GM12878 (cell line): Measurements from ENCODE around the gene ATP1A3. TPM values are rescaled to one million over a fixed set of nuclear protein-coding genes. Genes with fewer than 3 reads are reported as not detected.

ENCODE experiments used
- ATAC-seq: fragments of 200-7000 bp; cut with Tn5 transposase; 3 replicates; pipeline ENCODE4 v1.9.1; 2020; ENCODE audit warnings: mild to moderate bottlenecking, moderate library complexity
- BruUV-seq: library from RNA; stranded (reverse); fragments of 400-500 nt; replicated peaks from 2 replicates; lab custom pipeline; 2021; lab: Mats Ljungman, UMichigan
- CTCF ChIA-PET: fragments of 300-600 bp; sonication (Branson Sonifier 250); formaldehyde crosslinking; extraction: SDS; loops from one replicate; lab custom pipeline; 2021; ENCODE audit warnings: inconsistent platforms; lab: Yijun Ruan, JAX
- POLR2A ChIA-PET: fragments of 350-600 bp; formaldehyde crosslinking; extraction: SDS; loops from one replicate; lab custom pipeline; 2021; ENCODE audit warnings: inconsistent platforms; lab: Charles Lee
- RAD21 ChIA-PET: fragments of 300-600 bp; sonication (Branson Sonifier 250); formaldehyde crosslinking; loops from one replicate; lab custom pipeline; 2023; ENCODE audit warnings: antibody characterized with exemption; ENCODE audit not compliant: unreplicated experiment; lab: Charles Lee
- SMC1A ChIA-PET: fragments of 300-600 bp; sonication (Branson Sonifier 250); formaldehyde crosslinking; loops from one replicate; lab custom pipeline; 2023; ENCODE audit not compliant: unreplicated experiment, uncharacterized antibody; lab: Charles Lee
- DNase-seq: peaks from one replicate; pipeline ENCODE4 v3.0.0-alpha.2; 2011; ENCODE audit warnings: low read depth, low spot score
- FAIRE-seq: peaks from 3 replicates; lab custom pipeline; 2011; peaks lifted over from hg19 to GRCh38; lab: Jason Lieb, UNC
- H2AFZ ChIP-seq: 2 replicates; pipeline ENCODE4 v1.6.0; 2011; ENCODE audit warnings: low read depth, low read length, control low read depth; ENCODE audit not compliant: control insufficient read depth
- H3K27ac ChIP-seq: 2 replicates; pipeline ENCODE4 v1.5.1; 2011; ENCODE audit warnings: control low read depth; ENCODE audit not compliant: control insufficient read depth, insufficient read depth
- H3K27me3 ChIP-seq, 2 experiments: replicated peaks in 1 of 2; 2 replicates each; pipeline versions ENCODE4 v1.6.0 to v1.6.1; 2011; ENCODE audit warnings: low read length in 1 of 2; ENCODE audit not compliant: control insufficient read depth in 2 of 2, insufficient read depth in 2 of 2
- H3K36me3 ChIP-seq, 2 experiments: 2 replicates each; pipeline ENCODE4 v1.5.1; 2011; ENCODE audit warnings: low read length in 1 of 2; ENCODE audit not compliant: control insufficient read depth in 2 of 2, insufficient read depth in 2 of 2
- H3K4me1 ChIP-seq: 2 replicates; pipeline ENCODE4 v1.6.1; 2011; ENCODE audit warnings: mild to moderate bottlenecking, low read length, moderate library complexity, mixed read lengths; ENCODE audit not compliant: control insufficient read depth, insufficient read depth
- H3K4me2 ChIP-seq: 2 replicates; pipeline ENCODE4 v1.6.0; 2011; ENCODE audit warnings: control low read depth; ENCODE audit not compliant: control insufficient read depth, insufficient read depth
- H3K4me3 ChIP-seq: fragments of 200-600 bp; sonication (generic); 2 replicates; pipeline ENCODE4 v1.5.1; 2016
- H3K79me2 ChIP-seq: 2 replicates; pipeline ENCODE4 v1.6.0; 2011; ENCODE audit warnings: low read length; ENCODE audit not compliant: control insufficient read depth, insufficient read depth
- H3K9ac ChIP-seq: 2 replicates; pipeline ENCODE4 v1.8.0; 2011; ENCODE audit warnings: low read length, control low read depth, mixed read lengths; ENCODE audit not compliant: control insufficient read depth, insufficient read depth
- H3K9me3 ChIP-seq: replicated peaks from 3 replicates; pipeline ENCODE4 v1.5.1; 2011; ENCODE audit warnings: mild to moderate bottlenecking, low read length; ENCODE audit not compliant: control insufficient read depth, insufficient read depth
- H4K20me1 ChIP-seq: 2 replicates; pipeline ENCODE4 v1.6.0; 2011; ENCODE audit not compliant: control insufficient read depth, insufficient read depth
- BHLHE40 ChIP-seq, 2 experiments: fragments of 450-650 bp in 1 of 2; IDR thresholded peaks; 2 replicates each; pipeline ENCODE4 v1.6.1; 2011 to 2017; ENCODE audit warnings: low read depth in 2 of 2, borderline replicate concordance in 1 of 2, improper control_type of control experiment in 1 of 2, low read length in 1 of 2, mild to moderate bottlenecking in 1 of 2
- CUX1 ChIP-seq: IDR thresholded peaks from 2 replicates; pipeline ENCODE4 v1.6.1; 2012; ENCODE audit warnings: improper control_type of control experiment, low read depth, low read length; ENCODE audit not compliant: insufficient replicate concordance
- E2F4 ChIP-seq: IDR thresholded peaks from 2 replicates; pipeline ENCODE4 v1.6.1; 2012; ENCODE audit warnings: low read depth, low read length, improper control_type of control experiment
- ESRRA ChIP-seq: IDR thresholded peaks from 2 replicates; pipeline ENCODE4 v1.6.1; 2012; ENCODE audit warnings: mild to moderate bottlenecking, low read length, improper control_type of control experiment
- FOXK2 ChIP-seq: fragments of 450-650 bp; IDR thresholded peaks from 2 replicates; pipeline ENCODE4 v1.6.1; 2017; ENCODE audit warnings: mild to moderate bottlenecking, moderate library complexity
- IRF4 ChIP-seq: IDR thresholded peaks from 2 replicates; pipeline ENCODE4 v1.6.1; 2011; ENCODE audit warnings: low read depth, low read length
- IRF5 ChIP-seq: fragments of 450-650 bp; IDR thresholded peaks from 2 replicates; pipeline ENCODE4 v1.6.1; 2017; ENCODE audit warnings: borderline replicate concordance
- JUNB ChIP-seq: IDR thresholded peaks from 2 replicates; pipeline ENCODE4 v1.6.1; 2016; ENCODE audit warnings: antibody characterized with exemption, mild to moderate bottlenecking
- KDM1A ChIP-seq: fragments of 200-600 bp; sonication (generic); IDR thresholded peaks from 2 replicates; pipeline ENCODE4 v1.6.1; 2016; ENCODE audit warnings: borderline replicate concordance
- LARP7 ChIP-seq: fragments of 450-650 bp; IDR thresholded peaks from 2 replicates; pipeline ENCODE4 v1.6.1; 2017; ENCODE audit warnings: mild to moderate bottlenecking
- MEF2B ChIP-seq: fragments of 450-650 bp; IDR thresholded peaks from 2 replicates; pipeline ENCODE4 v1.6.1; 2018; ENCODE audit warnings: mild to moderate bottlenecking, moderate library complexity; ENCODE audit not compliant: partially characterized antibody, poor library complexity, severe bottlenecking
- NFXL1 ChIP-seq: fragments of 450-650 bp; IDR thresholded peaks from 2 replicates; pipeline ENCODE4 v1.6.1; 2017; ENCODE audit warnings: antibody characterized with exemption, mild to moderate bottlenecking, borderline replicate concordance
- NR2C2 ChIP-seq: IDR thresholded peaks from 2 replicates; pipeline ENCODE4 v1.6.1; 2011; ENCODE audit warnings: borderline replicate concordance, low read depth; ENCODE audit not compliant: control insufficient read depth, insufficient read length
- SIX5 ChIP-seq: IDR thresholded peaks from 2 replicates; pipeline ENCODE4 v1.6.1; 2011; ENCODE audit warnings: mild to moderate bottlenecking, low read depth, low read length, moderate library complexity; ENCODE audit not compliant: severe bottlenecking
- SPI1 ChIP-seq: IDR thresholded peaks from 2 replicates; pipeline ENCODE4 v1.6.1; 2011; ENCODE audit warnings: low read depth, mild to moderate bottlenecking, low read length, moderate library complexity, borderline replicate concordance; ENCODE audit not compliant: insufficient read depth
- SREBF1 ChIP-seq: IDR thresholded peaks from 2 replicates; pipeline ENCODE4 v1.6.1; 2012; ENCODE audit warnings: mild to moderate bottlenecking, low read length
- SRF ChIP-seq, 2 experiments: IDR thresholded peaks; 2 replicates each; pipeline ENCODE4 v1.6.1; 2011; ENCODE audit warnings: low read depth in 2 of 2, low read length in 2 of 2, mild to moderate bottlenecking in 1 of 2, moderate library complexity in 1 of 2
- TCF12 ChIP-seq: IDR thresholded peaks from 2 replicates; pipeline ENCODE4 v1.6.1; 2011; ENCODE audit warnings: low read depth, mild to moderate bottlenecking, low read length
- YBX1 ChIP-seq: fragments of 450-650 bp; IDR thresholded peaks from 2 replicates; pipeline ENCODE4 v1.6.1; 2016; ENCODE audit warnings: antibody characterized with exemption
- ZNF622 ChIP-seq: fragments of 450-650 bp; IDR thresholded peaks from 2 replicates; pipeline ENCODE4 v1.6.1; 2017; ENCODE audit warnings: mild to moderate bottlenecking, inconsistent platforms
- WGBS: methylation state at CpG from one replicate; pipeline ENCODE4 v1.1.6; 2016; ENCODE audit warnings: low lambda C conversion rate; ENCODE audit not compliant: insufficient replicate concordance, insufficient coverage; ENCODE audit errors: missing lambda C conversion rate; 5-methylcytosine and 5-hydroxymethylcytosine counted together
- in situ Hi-C: fragments of 300-500 bp; cut with MboI; formaldehyde crosslinking; loops from 9 replicates; pipeline ENCODE4 v1.14.3; 2018; ENCODE audit warnings: mixed read lengths
- intact Hi-C: fragments of 100-400 bp; cut with micrococcal nuclease; formaldehyde crosslinking; loops from one replicate; pipeline ENCODE4 v1.14.2; 2022; ENCODE audit not compliant: unreplicated experiment
- polyA plus RNA-seq, 11 experiments: library from polyadenylated mRNA; depleted of rRNA in 4 of 11; unstranded in 6 of 11; stranded (reverse) in 5 of 11; fragments of >200 nt; fragmentation: Nextera tagmentation in 4 of 11; fragmentation: Illumina TruSeq in 1 of 11; extraction: Ambion mirVana in 4 of 11; extraction: Trizol in 1 of 11; gene quantifications; 1 replicate in 1 of 11; 2 replicates in 10 of 11; pipeline versions ENCODE4 v1.2.1 to v1.2.3, GENCODE V29; 2011 to 2016; ENCODE audit warnings: inconsistent platforms in 2 of 11, missing spikeins in 2 of 11, low read depth in 1 of 11
- total RNA-seq, 4 experiments: library from RNA; depleted of rRNA in 3 of 4; stranded (reverse); fragments of >200 nt in 3 of 4; fragmentation: Illumina TruSeq in 1 of 4; extraction: Trizol in 1 of 4; gene quantifications; 2 replicates each; pipeline versions ENCODE4 v1.2.1 to v1.2.3, GENCODE V29; 2013 to 2021

The ATP1A3 gene
- total and polyA plus RNA-seq, 10 of the 15 experiments (the other 5 are each of a cell fraction or from before 2014, with no cell fraction given), result 0.17 to 0.86 (median 0.32) TPM; not detected in 2

- TF ChIP-seq NFXL1, result no peak
- TF ChIP-seq ESRRA, result no peak
- no peak for TF ChIP-seq E2F4
- TF ChIP-seq LARP7, result no peak
- no peak for TF ChIP-seq YBX1
- no peak for TF ChIP-seq TCF12
- no peak for TF ChIP-seq ZNF622
- no peak for TF ChIP-seq IRF5
- no peak for TF ChIP-seq SPI1
- no peak for TF ChIP-seq IRF4
- TF ChIP-seq SREBF1, result no peak
- no peak for TF ChIP-seq SRF (IDR thresholded peaks at IDR 0.05; ENCODE audit: low read depth in 2 of 2, low read length in 2 of 2)
- TF ChIP-seq NR2C2, result no peak
- TF ChIP-seq FOXK2, result no peak
- no peak for TF ChIP-seq BHLHE40 (IDR thresholded peaks at IDR 0.05; ENCODE audit: borderline replicate concordance in 1 of 2, low read depth in 2 of 2, low read length in 1 of 2)
- TF ChIP-seq JUNB, result no peak
- no peak for TF ChIP-seq KDM1A
- TF ChIP-seq MEF2B, result no peak
- no peak for TF ChIP-seq CUX1
- TF ChIP-seq SIX5, result no peak
- Histone ChIP-seq H3K4me2 (no peak overlapping the region), H3K4me1 (peaks cover 3% of the 10 kb centered on the region), H3K4me3 (no peak overlapping the region), H3K27me3 (peaks cover 3 to 21% of the 10 kb centered on the region in 2 experiments; a peak in 2 of 4 replicates), H3K36me3 (no peaks in the 10 kb centered on the region), H2AFZ (no peak overlapping the region), H3K27ac (no peak overlapping the region), H3K9me3 (no peaks in the 10 kb centered on the region), H4K20me1 (no peaks in the 10 kb centered on the region), H3K9ac (no peak overlapping the region), H3K79me2 (no peaks in the 10 kb centered on the region)
- in situ Hi-C loops, result no loop called here
- POLR2A ChIA-PET, result no interaction called here
- intact Hi-C loops, result no loop called here
- SMC1A ChIA-PET, result no interaction called here
- ATAC-seq (no peak), DNase-seq (no peak), FAIRE-seq (no peak)
- CTCF ChIA-PET, result no interaction called here
- no TSS peak for BruUV-seq
- 12% methylated on average over 13 of the region's 14 CpGs for WGBS
- RAD21 ChIA-PET, result no interaction called here
Measured at GRCh38 chr19:41997851-41998229, 3.8 kb upstream of the ATP1A3 start.
